Measurements from ENCODE around the gene GABRA4. TPM values are rescaled to one million over a fixed set of nuclear protein-coding genes. Genes with fewer than 3 reads are reported as not detected.

The GABRA4 gene
- total and polyA plus RNA-seq, 10 of the 15 experiments (the other 5 are each of a cell fraction or from before 2014, with no cell fraction given) = 0.69 to 14.6 (median 1.1) TPM

GRCh38 chr4:46934726-46935125 lies 58.7 kb downstream of the GABRA4 start:
- TF ChIP-seq NFYA (IDR thresholded peaks at IDR 0.05; ENCODE audit: borderline replicate concordance, low read depth, low read length) (no peak), RBBP5 (conservative IDR thresholded peaks at IDR 0.05) (no peak), ETV6 (conservative IDR thresholded peaks at IDR 0.05 in 1 of 2, IDR thresholded peaks at IDR 0.05 in 1 of 2; ENCODE audit: borderline replicate concordance in 1 of 2, low read depth in 1 of 2) (no peak), USF2 (IDR thresholded peaks at IDR 0.05; ENCODE audit: borderline replicate concordance, low read depth, low read length) (no peak)
- Histone ChIP-seq H3K79me2 (ENCODE audit: control insufficient read depth, insufficient read depth, low read length) (no peaks in the 10 kb centered on the region), H3K4me1 (ENCODE audit: control insufficient read depth, insufficient read depth, low read length) (no peaks in the 10 kb centered on the region), H3K27me3 (replicated peaks in 1 of 2; ENCODE audit: control insufficient read depth in 2 of 2, insufficient read depth in 2 of 2, low read length in 1 of 2) (no peaks in the 10 kb centered on the region), H4K20me1 (ENCODE audit: control insufficient read depth, insufficient read depth) (no peaks in the 10 kb centered on the region), H3K9ac (ENCODE audit: control insufficient read depth, insufficient read depth, low read length) (no peak overlapping the region), H3K36me3 (ENCODE audit: control insufficient read depth in 2 of 2, insufficient read depth in 2 of 2, low read length in 1 of 2) (no peaks in the 10 kb centered on the region), H2AFZ (ENCODE audit: control insufficient read depth, low read depth, low read length) (no peak overlapping the region), H3K4me3 (no peak overlapping the region), H3K4me2 (ENCODE audit: control insufficient read depth, insufficient read depth) (no peak overlapping the region), H3K9me3 (replicated peaks; ENCODE audit: control insufficient read depth, insufficient read depth, low read length) (no peaks in the 10 kb centered on the region), H3K27ac (ENCODE audit: control insufficient read depth, insufficient read depth) (no peak overlapping the region)
- no peak for DNase-seq (ENCODE audit: low read depth, low spot score)
- no peak for FAIRE-seq
- ATAC-seq = no peak
- RAD21 ChIA-PET (ENCODE audit: unreplicated experiment) = interaction anchor here (0.6 to 4.8 kb wide), 18 partner anchors 9 to 448 kb away, joined by 3 to 52 read pairs (median 5); no protein-coding TSS in a partner anchor
- 38% methylated on average over 2 of the region's 2 CpGs for WGBS (ENCODE audit: insufficient coverage, insufficient replicate concordance, low lambda C conversion rate, missing lambda C conversion rate)
- POLR2A ChIA-PET = no interaction called here
- SMC1A ChIA-PET (ENCODE audit: uncharacterized antibody, unreplicated experiment) = interaction anchor here (0.6 to 5.5 kb wide), 27 partner anchors 9 to 448 kb away, joined by 3 to 62 read pairs (median 5); partner anchors contain the start of genes GABRA4 and GABRB1
- no TSS peak for BruUV-seq (replicated peaks)
- intact Hi-C loops (cut with micrococcal nuclease; ENCODE audit: unreplicated experiment) (loop anchor here (5.0 kb wide), 2 partner anchors 278 to 448 kb away; no protein-coding TSS in a partner anchor), in situ Hi-C loops (cut with MboI) (loop anchor here (5.0 to 10.0 kb wide), 2 partner anchors 98 to 450 kb away; partner anchors contain the start of gene GABRB1)
- CTCF ChIA-PET = interaction anchor here (0.6 to 5.5 kb wide), 16 partner anchors 11 to 997 kb away, joined by 3 to 79 read pairs (median 4); partner anchors contain the start of gene GABRB1

DNA sequence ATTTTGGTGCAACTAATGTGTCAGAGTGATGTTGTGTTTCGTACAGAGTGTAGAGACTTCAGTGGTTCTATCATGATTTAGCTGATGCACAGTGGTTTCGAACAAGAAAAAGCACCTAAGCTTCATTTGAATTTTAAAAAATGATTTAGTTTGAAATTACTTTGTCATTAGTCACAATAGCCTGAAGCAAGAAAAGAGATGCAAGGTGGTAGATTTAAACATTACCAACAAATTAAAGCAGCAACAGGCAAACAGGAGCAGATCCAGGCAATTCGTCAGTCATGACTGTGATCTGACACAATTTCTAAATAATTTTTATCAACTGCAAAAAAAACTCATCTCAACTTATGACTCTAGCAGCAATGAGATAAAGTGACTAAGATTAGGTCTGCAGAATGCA lies 59.7 kb downstream of the GABRA4 start:
- ChIA-PET RAD21 (ENCODE audit: unreplicated experiment) (interaction anchor here (0.7 to 4.8 kb wide), 16 partner anchors 10 to 449 kb away, joined by 3 to 52 read pairs (median 5); no protein-coding TSS in a partner anchor), POLR2A (no interaction called here), SMC1A (ENCODE audit: uncharacterized antibody, unreplicated experiment) (interaction anchor here (0.7 to 5.5 kb wide), 26 partner anchors 11 to 488 kb away, joined by 3 to 62 read pairs (median 4); partner anchors contain the start of genes GABRA4 and GABRB1), CTCF (interaction anchor here (0.6 to 5.5 kb wide), 17 partner anchors 8 to 998 kb away, joined by 3 to 79 read pairs (median 5); partner anchors contain the start of gene GABRB1)
- no peak for TF ChIP-seq SPI1 (IDR thresholded peaks at IDR 0.05; ENCODE audit: borderline replicate concordance, insufficient read depth, low read depth, low read length)
- TF ChIP-seq SMAD1 (IDR thresholded peaks at IDR 0.05; ENCODE audit: low read depth, partially characterized antibody) = no peak
- no peak for TF ChIP-seq ZSCAN29 (IDR thresholded peaks at IDR 0.05)
- no peak for TF ChIP-seq TCF3 (IDR thresholded peaks at IDR 0.05; ENCODE audit: borderline replicate concordance, insufficient read depth, low read depth, low read length)
- Histone ChIP-seq H3K4me1 (ENCODE audit: control insufficient read depth, insufficient read depth, low read length) (no peaks in the 10 kb centered on the region), H3K9me3 (replicated peaks; ENCODE audit: control insufficient read depth, insufficient read depth, low read length) (no peaks in the 10 kb centered on the region), H3K27me3 (replicated peaks in 1 of 2; ENCODE audit: control insufficient read depth in 2 of 2, insufficient read depth in 2 of 2, low read length in 1 of 2) (no peaks in the 10 kb centered on the region), H3K36me3 (ENCODE audit: control insufficient read depth in 2 of 2, insufficient read depth in 2 of 2, low read length in 1 of 2) (no peaks in the 10 kb centered on the region), H3K4me3 (no peak overlapping the region), H3K27ac (ENCODE audit: control insufficient read depth, insufficient read depth) (no peak overlapping the region), H4K20me1 (ENCODE audit: control insufficient read depth, insufficient read depth) (no peaks in the 10 kb centered on the region), H3K4me2 (ENCODE audit: control insufficient read depth, insufficient read depth) (no peak overlapping the region), H3K9ac (ENCODE audit: control insufficient read depth, insufficient read depth, low read length) (no peak overlapping the region), H2AFZ (ENCODE audit: control insufficient read depth, low read depth, low read length) (no peak overlapping the region), H3K79me2 (ENCODE audit: control insufficient read depth, insufficient read depth, low read length) (no peaks in the 10 kb centered on the region)
- in situ Hi-C loops (cut with MboI) = loop anchor here (5.0 to 10.0 kb wide), 2 partner anchors 99 to 451 kb away; partner anchors contain the start of gene GABRB1
- intact Hi-C loops (cut with micrococcal nuclease; ENCODE audit: unreplicated experiment) = loop anchor here (2.0 to 5.0 kb wide), 3 partner anchors 189 to 449 kb away; no protein-coding TSS in a partner anchor
- WGBS (ENCODE audit: insufficient coverage, insufficient replicate concordance, low lambda C conversion rate, missing lambda C conversion rate) = 0% methylated on average over 3 of the region's 3 CpGs
- FAIRE-seq = no peak
- no peak for ATAC-seq
- BruUV-seq (replicated peaks) = no TSS peak
- no peak for DNase-seq (ENCODE audit: low read depth, low spot score)
